Endodermal cell (in vitro differentiated cells): ENCODE data around the gene ZNF827. TPM values are rescaled to one million over a fixed set of nuclear protein-coding genes. Genes with fewer than 3 reads are reported as not detected.

Experiments
- DNase-seq: peaks from one replicate; pipeline ENCODE4 v3.0.0-alpha.2; 2017
- H3K27ac ChIP-seq: 2 replicates; pipeline ENCODE4 v1.5.1; 2013; ENCODE audit warnings: mild to moderate bottlenecking, low read depth, low read length, moderate library complexity
- H3K27me3 ChIP-seq: 2 replicates; pipeline ENCODE4 v1.6.1; 2013; ENCODE audit warnings: mild to moderate bottlenecking, low read length, moderate library complexity; ENCODE audit not compliant: insufficient read depth, control insufficient read depth, poor library complexity, severe bottlenecking
- H3K36me3 ChIP-seq: 2 replicates; pipeline ENCODE4 v1.7.0; 2013; ENCODE audit warnings: mild to moderate bottlenecking, low read length, moderate library complexity; ENCODE audit not compliant: control insufficient read depth, insufficient read depth
- H3K4me1 ChIP-seq: one replicate; pipeline ENCODE4 v1.7.0; 2013; ENCODE audit warnings: low read length; ENCODE audit not compliant: control insufficient read depth, insufficient read depth
- H3K4me3 ChIP-seq: 2 replicates; pipeline ENCODE4 v1.5.1; 2013; ENCODE audit warnings: mild to moderate bottlenecking, low read length, moderate library complexity
- H3K9ac ChIP-seq: 2 replicates; pipeline ENCODE4 v1.6.1; 2013; ENCODE audit warnings: mild to moderate bottlenecking, low read length, moderate library complexity; ENCODE audit not compliant: poor library complexity, severe bottlenecking; ENCODE audit errors: extremely low read depth
- H3K9me3 ChIP-seq: 2 replicates; pipeline ENCODE4 v1.6.1; 2013; ENCODE audit warnings: mild to moderate bottlenecking, low read length, moderate library complexity; ENCODE audit not compliant: control insufficient read depth
- H3K27ac Mint-ChIP-seq: 2 replicates; pipeline ENCODE4 v1.8.0; 2020; ENCODE audit warnings: mixed read lengths
- H3K27me3 Mint-ChIP-seq: 2 replicates; pipeline ENCODE4 v1.8.0; 2021; ENCODE audit warnings: mild to moderate bottlenecking, mixed read lengths; ENCODE audit not compliant: insufficient read depth
- H3K36me3 Mint-ChIP-seq: 2 replicates; pipeline ENCODE4 v1.8.0; 2020; ENCODE audit warnings: low read depth, mixed read lengths
- H3K4me1 Mint-ChIP-seq: 2 replicates; pipeline ENCODE4 v1.8.0; 2020; ENCODE audit warnings: mixed read lengths
- H3K4me3 Mint-ChIP-seq: 2 replicates; pipeline ENCODE4 v1.8.0; 2020; ENCODE audit warnings: mild to moderate bottlenecking, moderate library complexity, mixed read lengths
- H3K9me3 Mint-ChIP-seq: 2 replicates; pipeline ENCODE4 v1.8.0; 2020; ENCODE audit warnings: mild to moderate bottlenecking, mixed read lengths
- CTCF ChIP-seq: fragments of 200-600 bp; sonication (generic); conservative IDR thresholded peaks from 2 replicates; pipeline ENCODE4 v1.5.0; 2021; ENCODE audit warnings: antibody characterized with exemption, mild to moderate bottlenecking
- WGBS, 2 experiments: methylation state at CpG; one replicate each; pipeline versions ENCODE4 v1.1.5 to v1.1.7; 2013; ENCODE audit warnings: missing lambda C conversion rate in 2 of 2, mixed read lengths in 1 of 2; ENCODE audit not compliant: insufficient coverage in 1 of 2, insufficient read length in 1 of 2; 5-methylcytosine and 5-hydroxymethylcytosine counted together
- total RNA-seq, 2 donors: library from RNA; stranded (reverse); fragmentation: NEBNext Ultra II Directional in 1 of 2; extraction: Animal tissue kit (Norgen Biotek cat#: 25700) in 1 of 2; gene quantifications; 2 replicates in 1 of 2; 3 replicates in 1 of 2; pipeline ENCODE4 v1.2.1, GENCODE V29; 2021

The ZNF827 gene
- total RNA-seq, 2 donors from 2014 or later = 33.0 to 34.9 TPM

- no peak overlapping the region for H3K27ac ChIP-seq
- no peaks in the 10 kb centered on the region for H3K36me3 ChIP-seq
- Mint-ChIP-seq H3K27me3 (no peaks in the 10 kb centered on the region), H3K36me3 (peaks cover 11% of the 10 kb centered on the region), H3K27ac (no peak overlapping the region), H3K4me3 (no peak overlapping the region), H3K9me3 (peaks cover 4% of the 10 kb centered on the region), H3K4me1 (peaks cover 16% of the 10 kb centered on the region)
- no peak overlapping the region for H3K4me3 ChIP-seq
- no peak for TF ChIP-seq CTCF
- H3K4me1 ChIP-seq = no peaks in the 10 kb centered on the region
- H3K27me3 ChIP-seq = no peaks in the 10 kb centered on the region
- H3K9me3 ChIP-seq = peaks cover 9% of the 10 kb centered on the region
- no peak for DNase-seq
- WGBS, 2 experiments = 93 to 100% methylated on average over 3 to 8 of the region's 8 CpGs
- no peak overlapping the region for H3K9ac ChIP-seq
Observed at GRCh38 chr4:145920205-145920604, 18.4 kb downstream of the ZNF827 start.

GRCh38 chr4:145912376-145912775, 26.2 kb downstream of the ZNF827 start:
- H3K4me1 Mint-ChIP-seq = peaks cover 36% of the 10 kb centered on the region
- no peak for DNase-seq
- H3K27ac Mint-ChIP-seq = no peak overlapping the region
- no peak overlapping the region for H3K27ac ChIP-seq
- H3K9me3 Mint-ChIP-seq = no peaks in the 10 kb centered on the region
- no peak overlapping the region for H3K9ac ChIP-seq
- peaks cover 7% of the 10 kb centered on the region for H3K36me3 Mint-ChIP-seq
- no peak overlapping the region for H3K4me3 ChIP-seq
- no peaks in the 10 kb centered on the region for H3K36me3 ChIP-seq
- peaks cover 4% of the 10 kb centered on the region for H3K4me1 ChIP-seq
- WGBS, 2 experiments = 98 to 100% methylated on average over 1 to 2 of the region's 2 CpGs
- no peaks in the 10 kb centered on the region for H3K27me3 ChIP-seq
- TF ChIP-seq CTCF = no peak
- H3K27me3 Mint-ChIP-seq = no peaks in the 10 kb centered on the region
- H3K9me3 ChIP-seq = peaks cover 3% of the 10 kb centered on the region
- H3K4me3 Mint-ChIP-seq = no peak overlapping the region

GRCh38 chr4:145909773-145910172, 28.9 kb downstream of the ZNF827 start:
- H3K9me3 ChIP-seq = no peaks in the 10 kb centered on the region
- H3K4me1 ChIP-seq = peaks cover 18% of the 10 kb centered on the region
- Mint-ChIP-seq H3K4me1 (peaks cover 52% of the 10 kb centered on the region), H3K27me3 (peaks cover 1% of the 10 kb centered on the region), H3K4me3 (no peak overlapping the region), H3K27ac (peak overlapping the region; percentile 31), H3K9me3 (no peaks in the 10 kb centered on the region), H3K36me3 (no peaks in the 10 kb centered on the region)
- no peak for TF ChIP-seq CTCF
- H3K27me3 ChIP-seq = no peaks in the 10 kb centered on the region
- H3K36me3 ChIP-seq = no peaks in the 10 kb centered on the region
- no peak overlapping the region for H3K27ac ChIP-seq
- no peak overlapping the region for H3K4me3 ChIP-seq
- WGBS, 2 experiments = 82 to 91% methylated on average over 9 to 12 of the region's 12 CpGs
- DNase-seq = peak; percentile 71
- no peak overlapping the region for H3K9ac ChIP-seq
